Natural killer cell (primary cell): ENCODE results near the gene WWC2. TPM values are rescaled to one million over a fixed set of nuclear protein-coding genes. Genes with fewer than 3 reads are reported as not detected.

Experiments
- ATAC-seq, 3 donors: fragments of 150-1000 bp in 2 of 3; fragments of 200-7000 bp in 1 of 3; cut with Tn5 transposase; 1 replicate in 1 of 3; 2 replicates in 2 of 3; pipeline ENCODE4 v1.10.0; 2021; ENCODE audit warnings: mild to moderate bottlenecking in 2 of 3, moderate library complexity in 2 of 3
- DNase-seq, 2 donors: peaks; one replicate each; pipeline versions ENCODE4 v3.0.0 to v3.0.0-alpha.2; 2013 to 2021; ENCODE audit warnings: mixed read lengths in 1 of 2
- H3K27ac ChIP-seq: one replicate; pipeline ENCODE4 v1.5.1; 2013; ENCODE audit warnings: mild to moderate bottlenecking, low read length
- H3K27me3 ChIP-seq: one replicate; pipeline ENCODE4 v1.6.1; 2013; ENCODE audit warnings: low read length; ENCODE audit not compliant: control insufficient read depth, insufficient read depth
- H3K36me3 ChIP-seq: one replicate; pipeline ENCODE4 v1.6.1; 2013; ENCODE audit warnings: low read length; ENCODE audit not compliant: control insufficient read depth, insufficient read depth
- H3K4me1 ChIP-seq: one replicate; pipeline ENCODE4 v1.6.1; 2013; ENCODE audit warnings: low read length; ENCODE audit not compliant: control insufficient read depth, insufficient read depth
- H3K4me3 ChIP-seq: one replicate; pipeline ENCODE4 v1.5.1; 2013; ENCODE audit warnings: low read length
- H3K9me3 ChIP-seq: one replicate; pipeline ENCODE4 v1.6.1; 2013; ENCODE audit warnings: low read length; ENCODE audit not compliant: control insufficient read depth, insufficient read depth
- H3K27ac Mint-ChIP-seq, 2 donors: one replicate each; pipeline ENCODE4 v1.8.0; 2022; ENCODE audit warnings: mild to moderate bottlenecking in 2 of 2, mixed read lengths in 2 of 2, moderate library complexity in 1 of 2
- H3K27me3 Mint-ChIP-seq, 2 donors: one replicate each; pipeline ENCODE4 v1.8.0; 2022; ENCODE audit warnings: low read depth in 2 of 2, mixed read lengths in 2 of 2
- H3K36me3 Mint-ChIP-seq: one replicate; pipeline ENCODE4 v1.8.0; 2022; ENCODE audit warnings: mixed read lengths
- H3K4me1 Mint-ChIP-seq, 2 donors: one replicate each; pipeline ENCODE4 v1.8.0; 2022; ENCODE audit warnings: mixed read lengths in 2 of 2
- H3K4me3 Mint-ChIP-seq: one replicate; pipeline ENCODE4 v1.8.0; 2022; ENCODE audit warnings: mild to moderate bottlenecking, moderate library complexity, mixed read lengths
- H3K9me3 Mint-ChIP-seq, 2 donors: one replicate each; pipeline ENCODE4 v1.8.0; 2022; ENCODE audit warnings: mixed read lengths in 2 of 2
- CTCF ChIP-seq: fragments of 200-600 bp; IDR thresholded peaks from one replicate; pipeline ENCODE4 v1.8.0; 2022; ENCODE audit warnings: antibody characterized with exemption
- WGBS: methylation state at CpG from one replicate; pipeline ENCODE4 v1.1.7; 2013; ENCODE audit warnings: missing lambda C conversion rate; ENCODE audit not compliant: insufficient coverage; 5-methylcytosine and 5-hydroxymethylcytosine counted together
- intact Hi-C: fragments of 100-400 bp; cut with micrococcal nuclease; formaldehyde crosslinking; loops from one replicate; pipeline ENCODE4 v1.14.2; 2022
- total RNA-seq, 4 donors: library from RNA; stranded (reverse); fragments of 120-200 nt in 1 of 4; gene quantifications; one replicate each; pipeline versions ENCODE4 v1.2.3 to v1.2.4, GENCODE V29; 2013 to 2022

The WWC2 gene
- total RNA-seq, 3 donors from 2014 or later (not counting 1 experiment from before 2014, with no cell fraction given) = 8.2 to 22.7 (median 9.2) TPM

GRCh38 chr4:183262776-183263100, 163.7 kb downstream of the WWC2 start:
- H3K4me1 Mint-ChIP-seq = peaks cover 9 to 11% of the 10 kb centered on the region in 2 donors
- no peak for TF ChIP-seq CTCF
- H3K27me3 Mint-ChIP-seq = peaks cover 0 to 3% of the 10 kb centered on the region in 2 donors
- no peaks in the 10 kb centered on the region for H3K36me3 Mint-ChIP-seq
- H3K27ac Mint-ChIP-seq = peak overlapping the region in 1 of 2 donors; percentile 58
- Histone ChIP-seq H3K27ac (no peak overlapping the region), H3K36me3 (no peaks in the 10 kb centered on the region), H3K27me3 (no peaks in the 10 kb centered on the region), H3K4me1 (no peaks in the 10 kb centered on the region), H3K9me3 (no peaks in the 10 kb centered on the region), H3K4me3 (no peak overlapping the region)
- no peaks in the 10 kb centered on the region for H3K9me3 Mint-ChIP-seq
- no peak overlapping the region for H3K4me3 Mint-ChIP-seq
- 43% methylated on average over 4 of the region's 6 CpGs for WGBS
- intact Hi-C loops = loop anchor here (1.0 kb wide), 2 partner anchors 189 to 324 kb away; no protein-coding TSS in a partner anchor
- DNase-seq (no peak), ATAC-seq (no peak)

DNA sequence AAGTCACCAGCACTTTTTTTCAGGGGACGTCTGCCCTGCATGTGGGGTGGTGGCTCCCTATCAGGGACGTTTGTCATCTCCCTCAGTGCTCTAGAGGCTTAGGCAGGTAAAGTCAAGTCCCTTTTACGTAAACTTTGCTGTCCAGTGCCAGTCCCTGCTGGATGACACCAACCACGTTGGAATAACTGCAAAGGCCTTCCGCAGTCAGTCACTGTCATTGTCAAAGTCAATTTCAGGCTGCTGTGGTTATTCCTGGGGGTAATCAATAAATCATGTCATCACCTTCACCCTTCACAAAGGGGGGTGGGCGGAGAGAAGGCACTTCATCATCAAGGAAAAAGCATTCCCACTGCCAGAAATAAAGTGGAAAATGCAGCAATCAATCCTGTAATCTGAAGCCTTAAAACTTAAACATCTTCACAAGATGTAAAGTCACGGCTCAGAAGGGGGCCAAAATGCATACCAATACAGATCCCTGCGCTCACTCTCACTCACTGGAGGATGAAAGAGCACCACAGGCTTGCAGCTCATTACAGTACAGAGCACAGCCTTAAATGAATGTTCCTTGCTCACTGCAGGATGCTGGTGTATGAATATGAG, 164.8 kb downstream of the WWC2 start:
- Mint-ChIP-seq H3K27me3 (peaks cover 0 to 3% of the 10 kb centered on the region in 2 donors), H3K4me3 (no peak overlapping the region), H3K36me3 (no peaks in the 10 kb centered on the region), H3K27ac (no peak overlapping the region), H3K4me1 (peaks cover 9 to 11% of the 10 kb centered on the region in 2 donors), H3K9me3 (no peaks in the 10 kb centered on the region)
- WGBS = 80% methylated on average over 8 of the region's 8 CpGs
- no peaks in the 10 kb centered on the region for H3K36me3 ChIP-seq
- H3K4me1 ChIP-seq = no peaks in the 10 kb centered on the region
- H3K4me3 ChIP-seq = no peak overlapping the region
- DNase-seq (no peak), ATAC-seq (no peak)
- no peak for TF ChIP-seq CTCF
- intact Hi-C loops = no loop called here
- no peaks in the 10 kb centered on the region for H3K9me3 ChIP-seq
- H3K27ac ChIP-seq = no peak overlapping the region
- H3K27me3 ChIP-seq = no peaks in the 10 kb centered on the region

GRCh38 chr4:183264614-183265013, 165.6 kb downstream of the WWC2 start:
- H3K27ac Mint-ChIP-seq = no peak overlapping the region
- H3K9me3 Mint-ChIP-seq = no peaks in the 10 kb centered on the region
- no peak overlapping the region for H3K4me3 Mint-ChIP-seq
- no CpG with 5 or more reads among the region's 1 CpG for WGBS
- Histone ChIP-seq H3K9me3 (no peaks in the 10 kb centered on the region), H3K27ac (no peak overlapping the region), H3K4me1 (no peaks in the 10 kb centered on the region), H3K36me3 (no peaks in the 10 kb centered on the region), H3K4me3 (no peak overlapping the region), H3K27me3 (no peaks in the 10 kb centered on the region)
- intact Hi-C loops = no loop called here
- peaks cover 9 to 11% of the 10 kb centered on the region in 2 donors for H3K4me1 Mint-ChIP-seq
- no peaks in the 10 kb centered on the region for H3K36me3 Mint-ChIP-seq
- TF ChIP-seq CTCF = no peak
- no peak for DNase-seq
- no peak for ATAC-seq
- peaks cover 0 to 3% of the 10 kb centered on the region in 2 donors for H3K27me3 Mint-ChIP-seq

DNA sequence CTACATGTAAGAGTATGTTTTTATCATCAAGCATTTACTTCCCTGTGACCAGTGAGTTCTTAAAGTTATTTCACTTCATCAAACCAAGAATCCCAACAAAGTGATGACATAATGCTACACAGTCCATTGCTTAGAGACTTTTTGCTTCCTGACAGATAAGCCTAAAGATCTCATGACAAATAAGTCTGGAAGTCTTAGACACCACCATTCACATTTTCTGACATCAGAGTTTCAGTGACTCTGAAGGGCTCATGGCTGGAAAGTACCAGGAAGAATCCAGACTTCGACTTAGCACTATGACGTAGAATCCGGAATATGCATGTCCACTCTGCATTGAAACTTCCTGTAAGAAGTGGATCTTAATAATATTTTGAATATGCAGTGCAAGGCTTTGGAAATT, 167.3 kb downstream of the WWC2 start:
- ATAC-seq (no peak), DNase-seq (no peak)
- Mint-ChIP-seq H3K9me3 (no peaks in the 10 kb centered on the region), H3K27me3 (peaks cover 0 to 3% of the 10 kb centered on the region in 2 donors), H3K36me3 (no peaks in the 10 kb centered on the region), H3K27ac (no peak overlapping the region), H3K4me3 (no peak overlapping the region), H3K4me1 (peaks cover 9 to 11% of the 10 kb centered on the region in 2 donors)
- Histone ChIP-seq H3K4me3 (no peak overlapping the region), H3K27ac (no peak overlapping the region), H3K9me3 (no peaks in the 10 kb centered on the region), H3K36me3 (no peaks in the 10 kb centered on the region), H3K4me1 (no peaks in the 10 kb centered on the region), H3K27me3 (no peaks in the 10 kb centered on the region)
- 88% methylated on average over 3 of the region's 3 CpGs for WGBS
- TF ChIP-seq CTCF = no peak
- intact Hi-C loops = no loop called here
